Neural cell (in vitro differentiated cells): ENCODE measurements around the gene DNAAF5. TPM values are rescaled to one million over a fixed set of nuclear protein-coding genes. Genes with fewer than 3 reads are reported as not detected.

Experiments
- H2AFZ ChIP-seq: fragments of 200-600, 300-800 bp; sonication (generic), shearing (Covaris generic); 2 replicates; pipeline ENCODE4 v1.6.0; 2014; ENCODE audit warnings: low read depth, mild to moderate bottlenecking, antibody characterized with exemption, low read length, moderate library complexity
- H3F3A ChIP-seq: fragments of 200-600 bp; shearing (Covaris generic); 2 replicates; pipeline ENCODE4 v1.6.1; 2016; ENCODE audit warnings: mild to moderate bottlenecking, moderate library complexity, mixed read lengths, antibody characterized with exemption, low read length; ENCODE audit not compliant: insufficient read depth, poor library complexity, severe bottlenecking
- H3K27ac ChIP-seq: fragments of 200-600, 300-800 bp; sonication (generic), shearing (Covaris generic); 2 replicates; pipeline ENCODE4 v1.5.1; 2014; ENCODE audit warnings: mild to moderate bottlenecking, low read length, moderate library complexity
- H3K27me3 ChIP-seq: fragments of 300-800, 200-600 bp; sonication (generic), shearing (Covaris generic); 2 replicates; pipeline ENCODE4 v1.6.0; 2014; ENCODE audit warnings: mild to moderate bottlenecking, low read depth, low read length, moderate library complexity; ENCODE audit not compliant: insufficient read depth
- H3K36me3 ChIP-seq: fragments of 300-800, 200-600 bp; sonication (generic), shearing (Covaris generic); 2 replicates; pipeline ENCODE4 v1.5.1; 2014; ENCODE audit warnings: mild to moderate bottlenecking, antibody characterized with exemption, low read length, moderate library complexity; ENCODE audit not compliant: insufficient read depth
- H3K4me2 ChIP-seq: fragments of 300-800, 200-600 bp; sonication (generic), shearing (Covaris generic); 2 replicates; pipeline ENCODE4 v1.6.0; 2014; ENCODE audit warnings: mild to moderate bottlenecking, low read length
- H3K4me3 ChIP-seq: fragments of 300-800, 200-600 bp; sonication (generic), shearing (Covaris generic); 2 replicates; pipeline ENCODE4 v1.5.1; 2014; ENCODE audit warnings: mild to moderate bottlenecking, low read length, moderate library complexity
- H3K79me2 ChIP-seq: fragments of 200-600 bp; shearing (Covaris generic); replicated peaks from 2 replicates; pipeline ENCODE4 v1.6.0; 2014; ENCODE audit warnings: mild to moderate bottlenecking, low read length, moderate library complexity; ENCODE audit not compliant: insufficient read depth
- H3K9ac ChIP-seq: fragments of 300-800, 200-600 bp; sonication (generic), shearing (Covaris generic); 2 replicates; pipeline ENCODE4 v1.6.1; 2016; ENCODE audit warnings: mild to moderate bottlenecking, low read length, mixed read lengths
- H3K9me2 ChIP-seq: fragments of 200-600 bp; shearing (Covaris generic); 2 replicates; pipeline ENCODE4 v1.6.1; 2016; ENCODE audit warnings: mild to moderate bottlenecking, low read length, mixed read lengths; ENCODE audit not compliant: insufficient read depth
- H3K9me3 ChIP-seq: fragments of 200-600, 300-800 bp; sonication (generic), shearing (Covaris generic); 2 replicates; pipeline ENCODE4 v1.6.1; 2016; ENCODE audit warnings: mild to moderate bottlenecking, mixed run types, low read length, moderate library complexity, mixed read lengths
- H4K20me1 ChIP-seq: fragments of 200-600 bp; shearing (Covaris generic); 2 replicates; pipeline ENCODE4 v1.6.1; 2016; ENCODE audit warnings: mild to moderate bottlenecking, mixed run types; ENCODE audit not compliant: insufficient read depth
- CTCF ChIP-seq: fragments of 450-650 bp; IDR thresholded peaks from 2 replicates; pipeline ENCODE4 v1.5.1; 2014; ENCODE audit warnings: antibody characterized with exemption, mild to moderate bottlenecking, moderate library complexity; ENCODE audit not compliant: poor library complexity, severe bottlenecking
- EP300 ChIP-seq: fragments of 450-650 bp; conservative IDR thresholded peaks from 2 replicates; pipeline ENCODE4 v1.6.1; 2014; ENCODE audit warnings: antibody characterized with exemption, mild to moderate bottlenecking, moderate library complexity; ENCODE audit not compliant: poor library complexity, severe bottlenecking
- EZH2 ChIP-seq: fragments of 200-600, 300-800 bp; shearing (Covaris generic), sonication (generic); IDR thresholded peaks from 2 replicates; pipeline ENCODE4 v1.6.1; 2014; ENCODE audit warnings: antibody characterized with exemption, low read length, borderline replicate concordance, mild to moderate bottlenecking; ENCODE audit not compliant: insufficient read depth, poor library complexity, severe bottlenecking
- MXI1 ChIP-seq: fragments of 450-650 bp; conservative IDR thresholded peaks from 2 replicates; pipeline ENCODE4 v1.6.1; 2014; ENCODE audit warnings: antibody characterized with exemption, mild to moderate bottlenecking; ENCODE audit not compliant: poor library complexity, severe bottlenecking
- POLR2AphosphoS5 ChIP-seq: IDR thresholded peaks from 2 replicates; pipeline ENCODE4 v1.6.1; 2012
- RAD21 ChIP-seq: fragments of 450-650 bp; conservative IDR thresholded peaks from 2 replicates; pipeline ENCODE4 v1.6.1; 2014; ENCODE audit warnings: antibody characterized with exemption, mild to moderate bottlenecking, moderate library complexity
- REST ChIP-seq: IDR thresholded peaks from 2 replicates; pipeline ENCODE4 v1.6.1; 2012; ENCODE audit warnings: borderline replicate concordance
- SMC3 ChIP-seq: fragments of 450-650 bp; conservative IDR thresholded peaks from 2 replicates; pipeline ENCODE4 v1.6.1; 2014; ENCODE audit warnings: antibody characterized with exemption, mild to moderate bottlenecking, moderate library complexity; ENCODE audit not compliant: poor library complexity
- TAF1 ChIP-seq: IDR thresholded peaks from 2 replicates; pipeline ENCODE4 v1.6.1; 2012; ENCODE audit warnings: low read depth
- polyA plus RNA-seq: library from polyadenylated mRNA; depleted of rRNA; stranded (reverse); fragments of >200 nt; gene quantifications from 2 replicates; pipeline ENCODE4 v1.2.3, GENCODE V29; 2014

Gene DNAAF5
- polyA plus RNA-seq, 1 donor from 2014 or later = 5.3 TPM

GRCh38 chr7:729140-730000, 2.9 kb downstream of the DNAAF5 start:
- Histone ChIP-seq H3K36me3 (peaks cover 9% of the 10 kb centered on the region), H3K27ac (no peak overlapping the region), H3K27me3 (no peaks in the 10 kb centered on the region), H3K9ac (no peak overlapping the region), H3K9me2 (no peaks in the 10 kb centered on the region), H3K4me2 (no peak overlapping the region), H3K79me2 (peaks cover 27% of the 10 kb centered on the region), H3K4me3 (no peak overlapping the region), H3K9me3 (peaks cover 5% of the 10 kb centered on the region), H4K20me1 (no peaks in the 10 kb centered on the region), H3F3A (no peaks in the 10 kb centered on the region), H2AFZ (no peak overlapping the region)
- TF ChIP-seq REST (no peak), SMC3 (no peak), EZH2 (no peak), EP300 (no peak), TAF1 (no peak), POLR2AphosphoS5 (no peak), MXI1 (no peak), CTCF (no peak), RAD21 (no peak)

- no peak overlapping the region for H3K4me2 ChIP-seq
- TF ChIP-seq SMC3 = no peak
- no peak for TF ChIP-seq CTCF
- no peak for TF ChIP-seq POLR2AphosphoS5
- TF ChIP-seq MXI1 = no peak
- TF ChIP-seq RAD21 = no peak
- TF ChIP-seq REST = no peak
- TF ChIP-seq EZH2 = no peak
- no peak for TF ChIP-seq TAF1
- TF ChIP-seq EP300 = no peak
- no peak overlapping the region for H3K9ac ChIP-seq
- H4K20me1 ChIP-seq = no peaks in the 10 kb centered on the region
- no peaks in the 10 kb centered on the region for H3K9me2 ChIP-seq
- no peak overlapping the region for H2AFZ ChIP-seq
- H3F3A ChIP-seq = no peaks in the 10 kb centered on the region
- peaks cover 11% of the 10 kb centered on the region for H3K9me3 ChIP-seq
- H3K27me3 ChIP-seq = no peaks in the 10 kb centered on the region
- H3K4me3 ChIP-seq = no peak overlapping the region
- peaks cover 13% of the 10 kb centered on the region for H3K36me3 ChIP-seq
- no peak overlapping the region for H3K27ac ChIP-seq
- peaks cover 35% of the 10 kb centered on the region for H3K79me2 ChIP-seq
These were observed 4.3 kb downstream of the DNAAF5 start for GRCh38 chr7:730501-731439.
